HG03439 (cell line): Measurements from ENCODE around the gene TMPRSS3.

Source experiments
- ATAC-seq: cut with Tn5 transposase; IDR thresholded peaks from one replicate; pipeline ENCODE4 v1.9.1; 2021; ENCODE audit warnings: mild to moderate bottlenecking, moderate library complexity; ENCODE audit not compliant: unreplicated experiment

Gene TMPRSS3

GRCh38 chr21:42338729-42339715 is 56.8 kb downstream of the TMPRSS3 start:
- no peak for ATAC-seq

- no peak for ATAC-seq
Measured at GRCh38 chr21:42337830-42338728, 57.8 kb downstream of the TMPRSS3 start.

DNA sequence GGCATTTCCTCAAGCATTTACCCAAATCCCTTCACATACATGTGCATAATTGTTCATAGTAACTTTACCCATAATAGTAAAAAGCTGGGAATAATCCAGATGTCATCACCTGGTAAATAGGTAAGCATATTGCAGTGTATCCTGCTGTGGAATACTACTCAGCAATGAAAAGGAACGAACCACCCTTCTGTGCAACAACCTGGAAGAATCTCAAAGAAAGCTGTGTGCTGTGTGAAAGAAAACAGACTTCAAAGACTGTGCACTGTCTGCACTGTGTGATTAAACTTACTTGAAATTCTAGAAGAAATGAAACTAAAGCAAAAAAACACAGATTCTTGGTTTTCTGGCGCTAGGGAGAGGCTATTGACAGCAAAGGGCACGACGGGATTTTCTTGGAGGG is 58.6 kb downstream of the TMPRSS3 start:
- ATAC-seq: no peak

DNA sequence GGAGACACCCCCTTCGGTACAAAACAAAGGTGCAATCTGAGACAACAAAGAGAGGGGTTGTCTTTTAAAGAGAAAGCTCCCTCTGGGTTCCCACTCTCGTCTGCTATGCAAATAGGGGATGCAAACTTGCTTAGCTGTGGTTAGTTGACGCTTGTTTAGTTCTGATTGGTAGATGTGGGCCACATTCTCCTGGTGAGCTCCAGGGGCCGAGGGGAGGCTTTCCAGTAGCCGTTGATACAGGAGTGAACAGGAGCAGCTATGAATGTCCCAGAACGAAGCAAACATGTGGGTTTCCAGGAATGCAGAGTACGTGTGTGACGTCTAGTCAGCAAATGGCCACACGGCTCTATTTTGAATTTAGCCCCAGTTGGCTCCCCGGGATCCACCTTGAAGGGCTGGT is 59.8 kb downstream of the TMPRSS3 start:
- no peak for ATAC-seq

DNA sequence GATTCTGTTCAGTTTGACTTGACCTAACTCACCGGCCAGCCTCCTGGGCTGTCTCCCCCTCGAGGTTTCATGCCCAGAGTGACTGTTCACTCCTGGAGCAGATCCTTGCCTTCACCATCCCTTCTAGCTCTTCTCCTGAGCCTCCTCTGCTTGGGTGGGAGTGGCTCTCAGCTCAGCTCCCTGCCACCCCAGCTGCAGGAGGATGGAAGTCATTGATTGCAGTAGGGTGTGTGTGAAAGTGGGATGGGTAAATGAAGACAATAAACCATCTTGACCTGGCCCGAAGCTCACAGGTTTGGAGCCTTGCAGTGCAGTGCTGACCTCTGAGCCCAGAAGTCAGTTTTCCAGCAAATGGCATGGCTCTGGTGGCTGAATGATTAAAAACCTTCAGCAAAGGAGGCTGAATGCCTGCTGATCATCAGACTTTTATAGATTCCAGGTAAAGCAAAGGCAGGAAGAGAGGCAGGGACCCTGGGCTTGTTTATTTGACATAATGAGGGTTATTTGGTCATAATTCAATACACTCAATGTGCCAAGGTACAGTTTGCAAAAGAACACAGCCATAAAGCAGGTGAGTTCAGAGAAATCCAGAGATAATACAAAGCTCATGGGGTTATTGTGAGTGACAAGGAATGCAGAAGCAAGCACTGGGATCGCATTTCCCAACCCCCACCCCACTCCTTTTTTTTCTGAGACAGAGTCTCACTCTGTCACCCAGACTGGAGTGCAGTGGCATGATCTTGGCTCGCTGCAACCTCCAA is 63.1 kb downstream of the TMPRSS3 start:
- ATAC-seq: no peak

GRCh38 chr21:42331660-42332059 is 64.2 kb downstream of the TMPRSS3 start:
- ATAC-seq: no peak

- ATAC-seq: no peak
Measured at GRCh38 chr21:42330380-42331371, 65.2 kb downstream of the TMPRSS3 start.

- ATAC-seq: no peak
Measured at GRCh38 chr21:42324896-42325295, 71.0 kb downstream of the TMPRSS3 start.
